AG10803 (cell line): Measurements from ENCODE around the gene SLC25A6.

Experiments
- DNase-seq: peaks from one replicate; pipeline ENCODE4 v3.0.0; 2010; ENCODE audit warnings: low read depth
- H3K4me3 ChIP-seq: 2 replicates; pipeline ENCODE4 v1.5.1; 2011; ENCODE audit warnings: mild to moderate bottlenecking, low read length, control low read depth
- TF ChIP-seq, protein P1 (sequence below): conservative IDR thresholded peaks from 2 replicates; pipeline ENCODE4 v1.5.1; 2011; ENCODE audit warnings: mild to moderate bottlenecking, low read length, control low read depth, inconsistent platforms

SLC25A6 gene

DNA sequence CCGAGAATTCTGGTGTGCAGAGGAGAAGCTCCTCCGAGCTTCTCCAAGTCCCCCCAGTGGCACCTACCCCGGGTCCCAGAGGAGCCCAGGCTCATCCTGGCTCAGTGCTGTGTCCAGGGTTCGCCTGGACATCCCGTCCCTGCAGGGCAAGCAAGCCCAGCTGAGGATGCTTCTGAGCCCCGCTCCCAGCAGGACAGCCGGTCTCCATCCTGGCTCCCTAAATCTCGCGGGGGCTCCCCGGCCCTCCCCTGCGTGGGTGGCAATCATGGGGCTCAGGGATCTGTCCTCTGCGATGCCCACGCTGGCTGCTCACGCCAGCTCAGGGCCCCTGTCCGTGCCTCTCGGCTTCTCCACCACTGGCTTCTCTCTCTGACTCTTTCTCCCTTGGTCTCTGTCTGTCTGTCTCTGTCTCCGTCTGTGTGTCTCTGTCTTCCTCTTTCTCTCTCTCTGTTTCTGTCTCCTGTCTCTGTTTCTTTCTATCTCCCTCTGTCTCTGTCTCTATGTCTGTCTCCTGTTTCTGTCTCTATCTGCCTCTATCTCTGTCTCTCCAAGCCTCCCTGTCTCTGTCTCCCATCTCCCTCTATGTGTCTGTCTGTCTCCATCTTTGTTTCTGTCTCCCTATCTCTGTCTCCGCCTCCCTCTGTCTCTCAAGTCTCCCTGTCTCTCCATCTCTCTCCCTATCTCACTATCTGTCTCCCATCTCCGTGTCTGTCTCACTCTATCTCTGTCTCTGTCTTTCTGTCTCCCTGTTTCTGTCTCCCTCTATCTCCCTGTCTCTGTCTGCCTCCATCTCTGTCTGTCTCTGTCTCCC is 27.8 kb upstream of the SLC25A6 start:
- no peak overlapping the region for H3K4me3 ChIP-seq
- DNase-seq: no peak
- TF ChIP-seq, protein P1, sequence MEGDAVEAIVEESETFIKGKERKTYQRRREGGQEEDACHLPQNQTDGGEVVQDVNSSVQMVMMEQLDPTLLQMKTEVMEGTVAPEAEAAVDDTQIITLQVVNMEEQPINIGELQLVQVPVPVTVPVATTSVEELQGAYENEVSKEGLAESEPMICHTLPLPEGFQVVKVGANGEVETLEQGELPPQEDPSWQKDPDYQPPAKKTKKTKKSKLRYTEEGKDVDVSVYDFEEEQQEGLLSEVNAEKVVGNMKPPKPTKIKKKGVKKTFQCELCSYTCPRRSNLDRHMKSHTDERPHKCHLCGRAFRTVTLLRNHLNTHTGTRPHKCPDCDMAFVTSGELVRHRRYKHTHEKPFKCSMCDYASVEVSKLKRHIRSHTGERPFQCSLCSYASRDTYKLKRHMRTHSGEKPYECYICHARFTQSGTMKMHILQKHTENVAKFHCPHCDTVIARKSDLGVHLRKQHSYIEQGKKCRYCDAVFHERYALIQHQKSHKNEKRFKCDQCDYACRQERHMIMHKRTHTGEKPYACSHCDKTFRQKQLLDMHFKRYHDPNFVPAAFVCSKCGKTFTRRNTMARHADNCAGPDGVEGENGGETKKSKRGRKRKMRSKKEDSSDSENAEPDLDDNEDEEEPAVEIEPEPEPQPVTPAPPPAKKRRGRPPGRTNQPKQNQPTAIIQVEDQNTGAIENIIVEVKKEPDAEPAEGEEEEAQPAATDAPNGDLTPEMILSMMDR: no peak

DNA sequence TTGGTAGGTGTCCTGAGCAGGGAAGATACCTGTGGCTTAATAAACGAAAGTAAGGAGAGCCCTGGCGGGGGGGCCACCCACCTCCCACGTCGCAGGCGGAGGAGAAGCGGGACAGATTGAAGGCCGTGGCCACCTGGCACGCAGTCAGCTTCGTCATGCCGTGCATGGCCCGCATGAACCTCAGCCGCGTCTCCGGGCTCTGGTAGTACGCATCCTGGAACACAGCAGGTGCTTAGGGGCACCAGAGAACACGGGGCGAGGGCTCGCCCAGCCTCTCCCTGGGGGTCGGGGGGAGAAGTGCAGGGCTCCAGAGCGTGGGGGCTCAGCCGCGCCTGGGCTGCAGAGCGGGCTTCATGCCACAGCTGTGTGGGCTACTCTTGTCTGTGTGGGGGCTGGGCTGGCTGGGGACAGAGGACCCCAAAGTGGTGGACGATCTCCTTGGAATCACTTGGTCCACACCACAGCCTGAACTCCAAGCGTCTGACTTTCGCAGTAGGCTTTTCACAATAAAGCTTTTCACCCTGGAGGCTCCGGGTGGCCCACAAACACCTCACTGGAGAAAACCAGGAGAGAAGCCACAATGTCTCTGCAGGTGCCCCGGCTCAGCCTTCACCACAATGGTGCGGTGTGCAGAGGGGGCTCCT is 27.1 kb upstream of the SLC25A6 start:
- H3K4me3 ChIP-seq: no peak overlapping the region
- no peak for DNase-seq
- TF ChIP-seq, protein P1: no peak

DNA sequence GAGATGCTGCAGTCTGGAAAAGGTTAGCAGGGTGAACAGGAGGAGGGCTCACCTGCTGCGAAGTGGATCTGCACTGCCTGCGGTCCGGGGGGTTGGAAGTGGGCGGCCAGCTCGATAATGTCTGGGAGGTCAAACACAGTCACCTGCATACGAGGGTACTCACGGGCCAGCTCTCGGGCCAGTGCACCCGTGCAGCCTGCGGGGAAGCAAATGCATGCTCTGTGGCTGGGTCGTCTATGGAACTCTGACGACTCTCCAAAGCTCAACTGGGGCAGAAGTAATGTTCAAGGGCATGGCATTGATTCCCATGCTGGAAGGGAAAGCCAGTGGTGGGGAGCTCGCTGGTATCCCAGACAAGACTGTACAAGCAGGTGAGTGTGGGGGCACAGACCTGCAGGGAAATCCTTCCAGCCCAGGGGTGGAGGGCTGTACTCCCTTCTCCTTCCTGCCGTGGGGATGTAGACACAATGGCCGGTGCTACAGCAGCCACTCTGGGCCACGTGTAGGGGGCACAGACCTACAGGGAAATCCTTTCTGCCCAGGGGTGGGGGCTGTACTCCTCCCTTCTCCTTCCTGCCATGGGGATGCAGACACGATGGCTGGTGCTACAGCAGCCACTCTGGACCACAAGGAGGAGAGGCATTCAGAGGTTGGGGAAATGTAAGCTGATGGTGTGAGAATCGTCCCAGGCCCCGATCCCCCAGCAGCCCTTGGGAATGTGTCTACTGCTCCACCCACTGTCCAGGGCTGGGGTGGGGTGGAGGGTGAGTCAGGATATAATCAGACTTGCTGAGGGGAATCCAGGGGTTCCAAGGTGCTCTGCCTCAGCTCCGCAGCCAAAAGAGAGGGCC is 26.2 kb upstream of the SLC25A6 start:
- no peak overlapping the region for H3K4me3 ChIP-seq
- TF ChIP-seq, protein P1: no peak
- no peak for DNase-seq

DNA sequence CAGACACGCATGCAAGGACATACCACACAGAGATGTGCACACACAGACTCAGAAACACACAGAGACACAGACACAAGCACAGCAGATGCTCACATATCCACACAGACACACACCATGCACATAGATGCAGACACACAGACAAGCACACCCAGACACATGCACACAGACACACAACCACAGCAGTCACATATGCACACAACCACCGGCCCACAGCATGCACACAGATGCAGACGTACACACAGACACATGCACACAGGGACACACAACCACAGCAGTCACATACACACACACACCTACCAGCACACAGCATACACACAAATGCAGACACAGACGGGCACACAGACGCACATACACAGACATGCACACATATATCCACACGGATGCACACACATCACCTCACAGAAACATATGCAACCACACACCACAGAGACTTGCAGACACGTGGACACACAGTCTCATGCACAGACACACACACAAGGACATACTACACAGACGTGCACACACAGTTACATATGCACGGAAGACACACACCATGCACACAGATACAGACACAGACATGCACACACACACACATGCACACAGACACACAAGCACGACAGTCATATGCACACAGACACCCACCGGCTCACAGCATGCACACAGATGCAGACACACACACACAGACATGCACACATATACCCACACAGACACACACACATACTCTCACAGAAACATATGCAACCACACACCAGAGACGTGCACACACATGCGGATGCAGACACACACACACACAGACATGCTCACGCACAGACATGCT is 25.2 kb upstream of the SLC25A6 start:
- TF ChIP-seq, protein P1: no peak
- H3K4me3 ChIP-seq: no peak overlapping the region
- DNase-seq: no peak

DNA sequence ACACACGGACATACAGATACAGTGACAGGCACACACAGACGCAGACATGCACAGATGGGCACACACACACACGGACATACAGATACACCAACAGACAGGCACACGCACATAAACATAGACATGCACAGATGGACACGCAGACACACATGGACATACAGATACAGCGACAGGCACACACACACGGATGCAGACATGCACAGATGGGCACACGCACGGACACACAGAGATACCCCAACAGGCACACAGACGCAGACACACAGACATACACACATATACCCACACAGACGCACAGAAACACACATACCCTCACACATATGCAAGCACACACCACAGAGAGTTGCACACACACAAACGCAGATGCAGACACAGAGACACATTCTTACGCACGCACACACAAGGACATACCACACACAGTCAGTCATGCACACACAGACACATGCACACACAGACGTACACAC is 24.4 kb upstream of the SLC25A6 start:
- H3K4me3 ChIP-seq: no peak overlapping the region
- TF ChIP-seq, protein P1: no peak
- DNase-seq: no peak

DNA sequence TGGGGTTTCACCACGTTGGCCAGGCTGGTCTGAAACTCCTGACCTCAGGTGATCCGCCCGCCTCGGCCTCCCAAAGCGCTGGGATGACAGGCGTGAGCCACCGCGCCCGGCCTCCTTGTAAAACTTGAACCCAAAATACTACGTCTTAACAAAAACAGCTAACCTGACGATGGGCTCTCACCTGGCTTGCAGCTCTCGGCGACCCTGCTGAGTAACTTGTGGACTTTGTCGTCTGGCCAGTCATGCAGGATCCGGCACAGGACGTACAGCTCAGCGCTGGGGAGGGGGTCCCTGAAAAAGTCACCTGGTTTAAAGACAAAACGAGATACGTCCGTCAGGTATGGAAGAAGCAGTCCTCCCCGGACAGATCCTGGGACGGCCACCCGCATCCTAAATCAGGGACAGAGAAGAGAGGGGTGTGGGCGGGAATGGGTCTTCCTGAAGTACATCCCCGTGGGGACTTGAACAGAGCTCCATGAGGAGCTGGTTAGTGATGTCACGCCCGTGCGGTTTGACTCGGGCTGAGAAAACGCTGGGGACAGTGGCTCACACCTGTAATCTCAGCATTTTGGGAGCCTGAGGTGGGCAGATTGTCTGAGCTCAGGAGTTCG is 20.7 kb upstream of the SLC25A6 start:
- DNase-seq: no peak
- TF ChIP-seq, protein P1: no peak
- H3K4me3 ChIP-seq: no peak overlapping the region
